GM12878 (cell line): Measurements from ENCODE around the gene RPS16. TPM values are rescaled to one million over a fixed set of nuclear protein-coding genes. Genes with fewer than 3 reads are reported as not detected.

Experiments
- BHLHE40 ChIP-seq, 2 experiments: fragments of 450-650 bp in 1 of 2; IDR thresholded peaks; 2 replicates each; pipeline ENCODE4 v1.6.1; 2011 to 2017; ENCODE audit warnings: low read depth in 2 of 2, borderline replicate concordance in 1 of 2, improper control_type of control experiment in 1 of 2, low read length in 1 of 2, mild to moderate bottlenecking in 1 of 2
- CBX3 ChIP-seq: fragments of 200-600 bp; sonication (generic); IDR thresholded peaks from 2 replicates; pipeline ENCODE4 v1.6.1; 2016; ENCODE audit warnings: low read depth, borderline replicate concordance
- CREB1 ChIP-seq: IDR thresholded peaks from 2 replicates; pipeline ENCODE4 v1.6.1; 2012; ENCODE audit warnings: low read depth, mild to moderate bottlenecking, inconsistent platforms
- ESRRA ChIP-seq: IDR thresholded peaks from 2 replicates; pipeline ENCODE4 v1.6.1; 2012; ENCODE audit warnings: mild to moderate bottlenecking, low read length, improper control_type of control experiment
- IKZF2 ChIP-seq, 2 experiments: fragments of 450-650 bp; IDR thresholded peaks; 2 replicates each; pipeline ENCODE4 v1.6.1; 2017; ENCODE audit warnings: mild to moderate bottlenecking in 2 of 2, moderate library complexity in 2 of 2
- MLLT1 ChIP-seq: fragments of 450-650 bp; IDR thresholded peaks from 2 replicates; pipeline ENCODE4 v1.6.1; 2016; ENCODE audit warnings: mild to moderate bottlenecking
- MYB ChIP-seq: fragments of 150-350 bp; IDR thresholded peaks from 2 replicates; pipeline ENCODE4 v1.6.1; 2014; ENCODE audit warnings: mild to moderate bottlenecking, low read depth, low read length, borderline replicate concordance
- POLR2AphosphoS5 ChIP-seq: IDR thresholded peaks from 2 replicates; pipeline ENCODE4 v1.6.1; 2011; ENCODE audit warnings: mild to moderate bottlenecking, low read length, inconsistent platforms
- RELA ChIP-seq: fragments of 450-650 bp; IDR thresholded peaks from 2 replicates; pipeline ENCODE4 v1.8.0; 2014; ENCODE audit warnings: borderline replicate concordance; ENCODE audit not compliant: partially characterized antibody
- SKIL ChIP-seq: fragments of 450-650 bp; IDR thresholded peaks from 2 replicates; pipeline ENCODE4 v1.6.1; 2017; ENCODE audit warnings: mild to moderate bottlenecking, low read depth, inconsistent platforms; ENCODE audit not compliant: poor library complexity, severe bottlenecking
- SP1 ChIP-seq: IDR thresholded peaks from one replicate; pipeline ENCODE4 v1.6.1; 2011; ENCODE audit warnings: low read depth, low read length
- SPI1 ChIP-seq: IDR thresholded peaks from 2 replicates; pipeline ENCODE4 v1.6.1; 2011; ENCODE audit warnings: low read depth, mild to moderate bottlenecking, low read length, moderate library complexity, borderline replicate concordance; ENCODE audit not compliant: insufficient read depth
- ZBTB11 ChIP-seq: fragments of 450-650 bp; formaldehyde crosslinking; IDR thresholded peaks from 2 replicates; pipeline ENCODE4 v1.5.0; 2022; ENCODE audit warnings: mild to moderate bottlenecking, missing genetic modification characterization
- ZNF207 ChIP-seq: fragments of 450-650 bp; IDR thresholded peaks from 2 replicates; pipeline ENCODE4 v1.6.1; 2014; ENCODE audit warnings: antibody characterized with exemption, mild to moderate bottlenecking, borderline replicate concordance
- ZNF687 ChIP-seq: fragments of 450-650 bp; IDR thresholded peaks from 2 replicates; pipeline ENCODE4 v1.6.1; 2017; ENCODE audit warnings: mild to moderate bottlenecking, moderate library complexity
- polyA plus RNA-seq, 11 experiments: library from polyadenylated mRNA; depleted of rRNA in 4 of 11; unstranded in 6 of 11; stranded (reverse) in 5 of 11; fragments of >200 nt; fragmentation: Nextera tagmentation in 4 of 11; fragmentation: Illumina TruSeq in 1 of 11; extraction: Ambion mirVana in 4 of 11; extraction: Trizol in 1 of 11; gene quantifications; 1 replicate in 1 of 11; 2 replicates in 10 of 11; pipeline versions ENCODE4 v1.2.1 to v1.2.3, GENCODE V29; 2011 to 2016; ENCODE audit warnings: inconsistent platforms in 2 of 11, missing spikeins in 2 of 11, low read depth in 1 of 11
- total RNA-seq, 4 experiments: library from RNA; depleted of rRNA in 3 of 4; stranded (reverse); fragments of >200 nt in 3 of 4; fragmentation: Illumina TruSeq in 1 of 4; extraction: Trizol in 1 of 4; gene quantifications; 2 replicates each; pipeline versions ENCODE4 v1.2.1 to v1.2.3, GENCODE V29; 2013 to 2021

Gene RPS16
- total and polyA plus RNA-seq, 10 of the 15 experiments (the other 5 are each of a cell fraction or from before 2014, with no cell fraction given): 148 to 4,810 (median 2,343) TPM

GRCh38 chr19:39435499-39436349 lies at the start of gene RPS16 (continued):
- TF ChIP-seq SKIL (peak; percentile 17), SP1 (peak; percentile 65), ZNF687 (peak; percentile 66), SPI1 (peak; percentile 60; the same call in 1 of the 2 replicates), MYB (0 out of 2 replicates have a peak, but pooled peaks have one; percentile 20), IKZF2 (IDR thresholded peaks at IDR 0.05) (no peak), ESRRA (peak; percentile 74; the same call in 1 of the 2 replicates), ZNF207 (peak; percentile 78), CREB1 (peak; percentile 75; the same call in 1 of the 2 replicates), ZBTB11 (CRISPR knock-in tag) (no peak), MLLT1 (peak; percentile 72), POLR2AphosphoS5 (peak; percentile 100), BHLHE40 (IDR thresholded peaks at IDR 0.05; ENCODE audit: borderline replicate concordance in 1 of 2, low read depth in 2 of 2, low read length in 1 of 2) (peak; percentile 71 to 88), RELA (peak; percentile 83), CBX3 (no peak)
